Endothelial cell of umbilical vein (primary cell): ENCODE results near the gene HSBP1. TPM values are rescaled to one million over a fixed set of nuclear protein-coding genes. Genes with fewer than 3 reads are reported as not detected.

Experiments used
- BruUV-seq: library from RNA; stranded (reverse); fragments of 400-500 nt; replicated peaks from 2 replicates; lab custom pipeline; 2021; lab: Mats Ljungman, UMichigan
- CTCF ChIA-PET: fragments of 300-600, 350-600 bp; sonication (Branson Sonifier 250); formaldehyde crosslinking; loops from one replicate; lab custom pipeline; 2021; ENCODE audit warnings: antibody characterized with exemption, inconsistent platforms; lab: Charles Lee
- POLR2A ChIA-PET: fragments of 300-600, 350-600 bp; sonication (Branson Sonifier 250); formaldehyde crosslinking; loops from one replicate; lab custom pipeline; 2021; ENCODE audit warnings: antibody characterized with exemption, inconsistent platforms; lab: Charles Lee
- DNase-seq: peaks from one replicate; pipeline ENCODE4 v3.0.0-alpha.2; 2011; ENCODE audit warnings: low read depth, low spot score
- FAIRE-seq: peaks from 2 replicates; lab custom pipeline; 2011; peaks lifted over from hg19 to GRCh38; lab: Jason Lieb, UNC
- H2AFZ ChIP-seq: 2 replicates; pipeline ENCODE4 v1.6.0; 2012; ENCODE audit warnings: low read depth, low read length, control low read depth, inconsistent platforms
- H3K27ac ChIP-seq: 2 replicates; pipeline ENCODE4 v1.5.1; 2011; ENCODE audit warnings: low read depth, mild to moderate bottlenecking, control low read depth, low read length, moderate library complexity; ENCODE audit not compliant: insufficient read depth
- H3K27me3 ChIP-seq, 2 experiments: 2 replicates each; pipeline versions ENCODE4 v1.6.0 to v1.6.1; 2011; ENCODE audit warnings: low read length in 2 of 2, mixed read lengths in 1 of 2; ENCODE audit not compliant: control insufficient read depth in 2 of 2, insufficient read depth in 2 of 2
- H3K36me3 ChIP-seq, 2 experiments: 2 replicates in 1 of 2; 3 replicates in 1 of 2; pipeline ENCODE4 v1.5.1; 2011; ENCODE audit warnings: low read length in 2 of 2, mild to moderate bottlenecking in 1 of 2, moderate library complexity in 1 of 2; ENCODE audit not compliant: control insufficient read depth in 2 of 2, insufficient read depth in 2 of 2; ENCODE audit errors: extremely low read depth in 1 of 2
- H3K4me1 ChIP-seq: 3 replicates; pipeline ENCODE4 v1.5.1; 2011; ENCODE audit warnings: mild to moderate bottlenecking, low read length; ENCODE audit not compliant: control insufficient read depth, insufficient read depth; ENCODE audit errors: extremely low read depth
- H3K4me2 ChIP-seq: 2 replicates; pipeline ENCODE4 v1.6.1; 2011; ENCODE audit warnings: low read length, control low read depth, mixed read lengths; ENCODE audit not compliant: insufficient read depth
- H3K4me3 ChIP-seq, 3 experiments: fragments of 200-600 bp in 1 of 3; sonication (generic), shearing (Covaris generic) in 1 of 3; replicated peaks in 1 of 3; 2 replicates each; pipeline ENCODE4 v1.5.1; 2011 to 2016; ENCODE audit warnings: control low read depth in 3 of 3, low read length in 3 of 3, mild to moderate bottlenecking in 2 of 3, inconsistent platforms in 1 of 3, low read depth in 1 of 3, moderate library complexity in 1 of 3; ENCODE audit not compliant: insufficient read depth in 1 of 3
- H3K79me2 ChIP-seq: 2 replicates; pipeline ENCODE4 v1.6.0; 2012; ENCODE audit warnings: low read length, inconsistent platforms; ENCODE audit not compliant: control insufficient read depth, insufficient read depth
- H3K9ac ChIP-seq: replicated peaks from 2 replicates; pipeline ENCODE3; 2011; ENCODE audit warnings: low read length, control low read depth; ENCODE audit not compliant: insufficient read depth; ENCODE audit errors: extremely low read depth
- H3K9me1 ChIP-seq: replicated peaks from 3 replicates; pipeline ENCODE4 v1.6.0; 2011; ENCODE audit warnings: mild to moderate bottlenecking, low read length; ENCODE audit not compliant: control insufficient read depth, insufficient read depth; ENCODE audit errors: extremely low read depth
- H3K9me3 ChIP-seq: replicated peaks from 2 replicates; pipeline ENCODE4 v1.5.1; 2012; ENCODE audit warnings: low read length, inconsistent platforms; ENCODE audit not compliant: control insufficient read depth, insufficient read depth
- H4K20me1 ChIP-seq: replicated peaks from 2 replicates; pipeline ENCODE3; 2011; ENCODE audit warnings: mild to moderate bottlenecking, low read length; ENCODE audit not compliant: control insufficient read depth, insufficient read depth; ENCODE audit errors: extremely low read depth
- EZH2 ChIP-seq: IDR thresholded peaks from 2 replicates; pipeline ENCODE4 v1.6.1; 2012; ENCODE audit warnings: borderline replicate concordance, low read depth, mild to moderate bottlenecking, moderate library complexity, low read length, inconsistent platforms; ENCODE audit not compliant: severe bottlenecking
- FOS ChIP-seq: IDR thresholded peaks from 2 replicates; pipeline ENCODE4 v1.6.1; 2011; ENCODE audit warnings: mild to moderate bottlenecking, low read length, moderate library complexity, borderline replicate concordance; ENCODE audit not compliant: insufficient read depth
- GATA2 ChIP-seq: IDR thresholded peaks from 2 replicates; pipeline ENCODE4 v1.7.0; 2011; ENCODE audit warnings: low read depth, mild to moderate bottlenecking, moderate library complexity, mixed read lengths, low read length; ENCODE audit not compliant: insufficient read length, insufficient read depth
- JUN ChIP-seq: IDR thresholded peaks from 2 replicates; pipeline ENCODE4 v1.6.1; 2011; ENCODE audit warnings: borderline replicate concordance, low read depth; ENCODE audit not compliant: insufficient read length, insufficient read depth
- MAX ChIP-seq: IDR thresholded peaks from 2 replicates; pipeline ENCODE4 v1.6.1; 2011; ENCODE audit not compliant: insufficient read depth, insufficient read length
- MYC ChIP-seq: IDR thresholded peaks from one replicate; pipeline ENCODE4 v1.6.1; 2011; ENCODE audit warnings: mild to moderate bottlenecking, low read depth, low read length
- POLR2A ChIP-seq: IDR thresholded peaks from 2 replicates; pipeline ENCODE4 v1.6.1; 2012; ENCODE audit warnings: low read depth, mild to moderate bottlenecking, control low read depth, low read length
- POLR2AphosphoS5 ChIP-seq: IDR thresholded peaks from 2 replicates; pipeline ENCODE4 v1.6.1; 2012; ENCODE audit warnings: low read depth, mild to moderate bottlenecking, control low read depth, low read length, moderate library complexity; ENCODE audit not compliant: insufficient read depth
- dilution Hi-C: fragments of 300-500 bp; cut with MboI; formaldehyde crosslinking; loops from one replicate; pipeline ENCODE4 v1.15.0; 2019; ENCODE audit warnings: low sequenced_read_pairs; ENCODE audit not compliant: extremely low pct_ligation_motif_present
- intact Hi-C: fragments of 100-400 bp; cut with micrococcal nuclease; formaldehyde crosslinking; loops from one replicate; pipeline ENCODE4 v1.10.0; 2022
- polyA plus RNA-seq, 4 experiments: library from polyadenylated mRNA; depleted of rRNA in 3 of 4; stranded (reverse) in 3 of 4; unstranded in 1 of 4; fragments of >200 nt; gene quantifications; 2 replicates each; pipeline versions ENCODE4 v1.2.1 to v1.2.3, GENCODE V29; 2011 to 2012; ENCODE audit warnings: missing spikeins in 1 of 4
- total RNA-seq: library from RNA; stranded (reverse); gene quantifications from 2 replicates; pipeline ENCODE4 v1.2.3, GENCODE V29; 2021
- TF ChIP-seq, protein P1 (sequence below), 2 donors: IDR thresholded peaks; 1 replicate in 1 of 2; 2 replicates in 1 of 2; pipeline ENCODE4 v1.5.1; 2011; ENCODE audit warnings: low read length in 2 of 2, mild to moderate bottlenecking in 2 of 2, moderate library complexity in 2 of 2, control low read depth in 1 of 2, inconsistent platforms in 1 of 2, low read depth in 1 of 2; ENCODE audit not compliant: insufficient read depth in 1 of 2; ENCODE audit errors: extremely low read depth in 1 of 2

HSBP1 gene
- total and polyA plus RNA-seq, 2 donors (not counting 3 experiments of a cell fraction or from before 2014, with no cell fraction given): 40.8 to 136 TPM

DNA sequence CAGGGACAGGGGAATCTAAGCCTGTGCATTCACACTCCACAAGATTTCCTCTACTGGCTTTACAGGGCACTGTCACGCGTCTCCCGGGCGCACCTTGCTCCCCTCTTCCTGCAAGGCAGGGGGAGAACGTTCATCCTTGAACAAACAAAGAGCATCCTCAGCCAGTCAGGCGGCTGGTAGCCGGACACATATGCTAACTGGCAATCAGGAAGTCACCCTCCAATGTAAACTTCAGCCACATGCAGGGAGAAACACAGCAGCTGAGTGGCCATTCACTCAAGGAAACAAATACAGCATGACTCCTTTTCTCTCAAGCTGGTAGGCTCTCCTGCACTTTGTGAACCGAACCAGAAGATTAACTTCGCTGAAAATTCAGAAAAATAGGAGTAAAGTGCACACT lies 10.8 kb upstream of the HSBP1 start:
- Histone ChIP-seq H3K4me2 (no peak overlapping the region), H2AFZ (no peak overlapping the region), H3K27ac (no peak overlapping the region), H3K9me1 (no peaks in the 10 kb centered on the region), H3K4me1 (no peaks in the 10 kb centered on the region), H3K79me2 (no peaks in the 10 kb centered on the region), H3K4me3 (no peak overlapping the region), H4K20me1 (no peaks in the 10 kb centered on the region), H3K9me3 (no peaks in the 10 kb centered on the region), H3K36me3 (no peaks in the 10 kb centered on the region), H3K9ac (no peak overlapping the region), H3K27me3 (no peaks in the 10 kb centered on the region)
- FAIRE-seq: no peak
- dilution Hi-C loops (no loop called here), intact Hi-C loops (no loop called here)
- ChIA-PET CTCF (no interaction called here), POLR2A (no interaction called here)
- no peak for DNase-seq
- BruUV-seq: no TSS peak
- no peak for TF ChIP-seq POLR2A
- no peak for TF ChIP-seq EZH2
- no peak for TF ChIP-seq GATA2
- TF ChIP-seq, protein P1, sequence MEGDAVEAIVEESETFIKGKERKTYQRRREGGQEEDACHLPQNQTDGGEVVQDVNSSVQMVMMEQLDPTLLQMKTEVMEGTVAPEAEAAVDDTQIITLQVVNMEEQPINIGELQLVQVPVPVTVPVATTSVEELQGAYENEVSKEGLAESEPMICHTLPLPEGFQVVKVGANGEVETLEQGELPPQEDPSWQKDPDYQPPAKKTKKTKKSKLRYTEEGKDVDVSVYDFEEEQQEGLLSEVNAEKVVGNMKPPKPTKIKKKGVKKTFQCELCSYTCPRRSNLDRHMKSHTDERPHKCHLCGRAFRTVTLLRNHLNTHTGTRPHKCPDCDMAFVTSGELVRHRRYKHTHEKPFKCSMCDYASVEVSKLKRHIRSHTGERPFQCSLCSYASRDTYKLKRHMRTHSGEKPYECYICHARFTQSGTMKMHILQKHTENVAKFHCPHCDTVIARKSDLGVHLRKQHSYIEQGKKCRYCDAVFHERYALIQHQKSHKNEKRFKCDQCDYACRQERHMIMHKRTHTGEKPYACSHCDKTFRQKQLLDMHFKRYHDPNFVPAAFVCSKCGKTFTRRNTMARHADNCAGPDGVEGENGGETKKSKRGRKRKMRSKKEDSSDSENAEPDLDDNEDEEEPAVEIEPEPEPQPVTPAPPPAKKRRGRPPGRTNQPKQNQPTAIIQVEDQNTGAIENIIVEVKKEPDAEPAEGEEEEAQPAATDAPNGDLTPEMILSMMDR (IDR thresholded peaks at IDR 0.05; ENCODE audit: extremely low read depth in 1 of 2, insufficient read depth in 1 of 2, low read depth in 1 of 2, low read length in 2 of 2): no peak
- TF ChIP-seq MAX: no peak
- no peak for TF ChIP-seq JUN
- TF ChIP-seq MYC: no peak
- TF ChIP-seq FOS: no peak
- TF ChIP-seq POLR2AphosphoS5: no peak
